Ascending aorta (tissue), 2 donors: ENCODE measurements around the gene MDM2. TPM values are rescaled to one million over a fixed set of nuclear protein-coding genes. Genes with fewer than 3 reads are reported as not detected.
A peak's percentile ranks its signal among the peaks of the same experiment; 100 is the strongest.
"Not testable (repeated sequence)": the region's sequence is repeated elsewhere in the genome, so short reads cannot be mapped to it uniquely, and the experiment has no call there.

ENCODE experiments used
- DNase-seq, 2 donors: peaks; one replicate each; pipeline ENCODE4 v3.0.0-alpha.2; 2019; ENCODE audit warnings: low spot score in 2 of 2
- H3K27ac ChIP-seq, 2 donors: fragments of 200-600 bp; sonication (generic); one replicate each; pipeline ENCODE4 v1.5.1; 2016 to 2017; ENCODE audit warnings: mild to moderate bottlenecking in 1 of 2
- H3K27me3 ChIP-seq: fragments of 200-600 bp; sonication (generic); one replicate; pipeline ENCODE4 v1.5.1; 2017
- H3K36me3 ChIP-seq, 2 donors: fragments of 200-600 bp; sonication (generic); one replicate each; pipeline ENCODE4 v1.5.1; 2016
- H3K4me1 ChIP-seq, 2 donors: fragments of 200-600 bp; sonication (generic); one replicate each; pipeline ENCODE4 v1.5.1; 2016 to 2017; ENCODE audit warnings: mild to moderate bottlenecking in 1 of 2
- H3K4me3 ChIP-seq, 2 donors: fragments of 200-600 bp; sonication (generic); one replicate each; pipeline ENCODE4 v1.5.1; 2016 to 2017; ENCODE audit warnings: mild to moderate bottlenecking in 1 of 2
- H3K9me3 ChIP-seq, 2 donors: fragments of 200-600 bp; sonication (generic); one replicate each; pipeline ENCODE4 v1.5.1; 2016
- intact Hi-C: fragments of 100-400 bp; cut with DNase I; formaldehyde crosslinking; loops from one replicate; pipeline ENCODE4 v1.15.1; 2023
- total RNA-seq: library from RNA; depleted of rRNA; stranded (reverse); fragments of >200 nt; gene quantifications from one replicate; pipeline ENCODE4 v1.1.0, GENCODE V29; 2016
- TF ChIP-seq, protein P1 (sequence below), 3 experiments: fragments of 200-600 bp in 2 of 3; fragments of 450-650 bp in 1 of 3; sonication (generic) in 2 of 3; IDR thresholded peaks; one replicate each; pipeline ENCODE4 v1.5.1; 2016 to 2019; ENCODE audit warnings: antibody characterized with exemption in 3 of 3, mild to moderate bottlenecking in 1 of 3, moderate library complexity in 1 of 3

Gene MDM2
- total RNA-seq, 1 donor from 2014 or later = 24.2 TPM

GRCh38 chr12:68804657-68805591, 3.1 kb upstream of the MDM2 start:
- Histone ChIP-seq H3K27ac (no peak overlapping the region), H3K4me3 (no peak overlapping the region), H3K4me1 (no peaks in the 10 kb centered on the region), H3K27me3 (no peaks in the 10 kb centered on the region), H3K9me3 (no peaks in the 10 kb centered on the region), H3K36me3 (peaks cover 4 to 5% of the 10 kb centered on the region in 2 donors)
- intact Hi-C loops = loop anchor here (5.0 to 10.0 kb wide), 2 partner anchors 118 to 1540 kb away; partner anchors contain the start of genes CAND1 and NUP107
- no peak for DNase-seq
- TF ChIP-seq, protein P1, sequence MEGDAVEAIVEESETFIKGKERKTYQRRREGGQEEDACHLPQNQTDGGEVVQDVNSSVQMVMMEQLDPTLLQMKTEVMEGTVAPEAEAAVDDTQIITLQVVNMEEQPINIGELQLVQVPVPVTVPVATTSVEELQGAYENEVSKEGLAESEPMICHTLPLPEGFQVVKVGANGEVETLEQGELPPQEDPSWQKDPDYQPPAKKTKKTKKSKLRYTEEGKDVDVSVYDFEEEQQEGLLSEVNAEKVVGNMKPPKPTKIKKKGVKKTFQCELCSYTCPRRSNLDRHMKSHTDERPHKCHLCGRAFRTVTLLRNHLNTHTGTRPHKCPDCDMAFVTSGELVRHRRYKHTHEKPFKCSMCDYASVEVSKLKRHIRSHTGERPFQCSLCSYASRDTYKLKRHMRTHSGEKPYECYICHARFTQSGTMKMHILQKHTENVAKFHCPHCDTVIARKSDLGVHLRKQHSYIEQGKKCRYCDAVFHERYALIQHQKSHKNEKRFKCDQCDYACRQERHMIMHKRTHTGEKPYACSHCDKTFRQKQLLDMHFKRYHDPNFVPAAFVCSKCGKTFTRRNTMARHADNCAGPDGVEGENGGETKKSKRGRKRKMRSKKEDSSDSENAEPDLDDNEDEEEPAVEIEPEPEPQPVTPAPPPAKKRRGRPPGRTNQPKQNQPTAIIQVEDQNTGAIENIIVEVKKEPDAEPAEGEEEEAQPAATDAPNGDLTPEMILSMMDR (IDR thresholded peaks at IDR 0.05) = no peak

DNA sequence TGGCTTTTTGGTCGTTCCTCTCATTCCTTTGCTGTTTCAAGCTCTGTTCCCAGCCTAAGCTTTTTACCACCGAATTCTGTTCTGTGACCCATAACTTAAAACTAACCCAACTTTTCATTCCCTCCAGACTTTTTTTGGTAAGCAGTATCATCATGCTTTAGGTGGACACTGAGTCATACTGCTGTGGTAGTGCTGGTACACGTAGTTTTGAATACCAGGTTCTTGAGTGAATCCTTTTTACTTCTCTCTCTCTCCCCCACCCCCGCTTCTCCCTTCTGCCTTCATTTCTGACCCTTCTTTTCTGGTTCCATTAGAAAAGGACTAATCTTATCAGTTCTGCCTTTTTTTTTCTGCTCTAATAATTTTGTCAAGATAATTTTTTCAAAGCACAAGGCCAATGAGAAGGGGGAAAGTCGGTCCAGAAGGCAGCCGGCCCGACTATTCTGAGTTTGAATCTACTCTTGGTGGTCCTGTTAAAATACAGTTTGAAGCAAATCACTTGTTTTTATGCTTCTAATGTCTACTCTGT, 2.3 kb upstream of the MDM2 start:
- Histone ChIP-seq H3K4me1 (peaks cover 0 to 3% of the 10 kb centered on the region in 2 donors), H3K27ac (no peak overlapping the region), H3K36me3 (peaks cover 8 to 13% of the 10 kb centered on the region in 2 donors), H3K27me3 (no peaks in the 10 kb centered on the region), H3K9me3 (no peaks in the 10 kb centered on the region), H3K4me3 (no peak overlapping the region)
- TF ChIP-seq, protein P1 (IDR thresholded peaks at IDR 0.05) = no peak
- no peak for DNase-seq
- intact Hi-C loops = loop anchor here (2.0 to 10.0 kb wide), 3 partner anchors 19 to 1541 kb away; partner anchors contain the start of genes CAND1 and NUP107

- intact Hi-C loops = loop anchor here (2.0 to 10.0 kb wide), 3 partner anchors 20 to 1542 kb away; partner anchors contain the start of genes CAND1 and NUP107
- H3K9me3 ChIP-seq = no peaks in the 10 kb centered on the region
- TF ChIP-seq, protein P1 (IDR thresholded peaks at IDR 0.05) = no peak
- H3K4me1 ChIP-seq = peaks cover 0 to 7% of the 10 kb centered on the region in 2 donors
- H3K27ac ChIP-seq = peak overlapping the region; percentile 98 to 99
- peaks cover 8 to 22% of the 10 kb centered on the region in 2 donors for H3K36me3 ChIP-seq
- H3K4me3 ChIP-seq = peak overlapping the region; percentile 81 to 93
- H3K27me3 ChIP-seq = no peaks in the 10 kb centered on the region
- no peak for DNase-seq
Observed at GRCh38 chr12:68806488-68807237, 1.3 kb upstream of the MDM2 start.

DNA sequence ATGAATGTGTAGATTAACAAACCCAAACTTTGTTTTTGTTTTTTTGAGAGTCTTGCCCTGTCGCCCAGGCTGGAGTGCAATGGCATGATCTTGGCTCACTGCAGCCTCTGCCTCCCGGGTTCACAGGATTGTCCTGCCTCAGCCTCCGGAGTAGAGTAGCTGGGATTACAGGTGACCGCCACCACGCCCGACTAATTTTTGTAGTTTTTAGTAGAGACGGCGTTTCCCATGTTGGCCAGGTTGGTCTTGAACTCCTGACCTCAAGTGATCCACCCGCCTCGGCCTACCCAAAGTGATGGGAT, 752 bp upstream of the MDM2 start:
- peak overlapping the region; percentile 81 to 93 for H3K4me3 ChIP-seq
- not testable (repeated sequence) for H3K4me1 ChIP-seq, H3K27me3 ChIP-seq, DNase-seq, H3K9me3 ChIP-seq
- peak overlapping the region; percentile 98 to 99 for H3K27ac ChIP-seq
- intact Hi-C loops = loop anchor here (2.0 to 10.0 kb wide), 3 partner anchors 20 to 1542 kb away; partner anchors contain the start of genes CAND1 and NUP107
- peaks cover 8 to 23% of the 10 kb centered on the region in 2 donors for H3K36me3 ChIP-seq

- TF ChIP-seq, protein P1 (IDR thresholded peaks at IDR 0.05) = peak in 1 of 3 experiments; percentile 3
- no peaks in the 10 kb centered on the region for H3K9me3 ChIP-seq
- H3K27me3 ChIP-seq = no peaks in the 10 kb centered on the region
- DNase-seq = peak; percentile 50 to 91
- intact Hi-C loops = loop anchor here (1.0 to 10.0 kb wide), 5 partner anchors 62 to 1544 kb away; partner anchors contain the start of genes CAND1, MDM1, NUP107 and RAP1B
- peak overlapping the region; percentile 98 to 99 for H3K27ac ChIP-seq
- peak overlapping the region; percentile 81 to 93 for H3K4me3 ChIP-seq
- peaks cover 0 to 16% of the 10 kb centered on the region in 2 donors for H3K4me1 ChIP-seq
- H3K36me3 ChIP-seq = peaks cover 8 to 33% of the 10 kb centered on the region in 2 donors
Observed at GRCh38 chr12:68808388-68809189, 612 bp downstream of the MDM2 start.
